ENCODE results near the gene INO80.

DNA sequence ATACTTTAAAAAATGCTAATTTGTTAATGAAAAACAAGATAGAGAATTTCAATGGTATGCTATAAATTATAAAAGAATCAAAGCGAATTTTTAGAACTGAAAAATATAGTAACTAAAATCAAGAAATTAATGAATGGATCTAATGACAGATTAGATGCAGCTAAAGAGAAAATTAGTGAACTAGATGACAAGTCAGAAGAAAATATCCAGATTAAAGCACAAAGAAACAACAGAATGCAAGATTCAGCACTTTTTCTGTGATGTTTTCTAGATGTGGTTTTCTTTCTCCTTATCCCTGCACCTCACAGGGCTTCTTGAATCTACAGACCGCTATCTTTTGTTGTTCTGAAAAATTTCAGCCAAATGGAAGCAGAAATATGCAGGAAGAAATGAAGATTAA is 54.4 kb downstream of the INO80 start:
- no peak for TF ChIP-seq POLR2AphosphoS5 (IDR thresholded peaks at IDR 0.05; ENCODE audit: low read depth, low read length)
- TF ChIP-seq, protein P1, sequence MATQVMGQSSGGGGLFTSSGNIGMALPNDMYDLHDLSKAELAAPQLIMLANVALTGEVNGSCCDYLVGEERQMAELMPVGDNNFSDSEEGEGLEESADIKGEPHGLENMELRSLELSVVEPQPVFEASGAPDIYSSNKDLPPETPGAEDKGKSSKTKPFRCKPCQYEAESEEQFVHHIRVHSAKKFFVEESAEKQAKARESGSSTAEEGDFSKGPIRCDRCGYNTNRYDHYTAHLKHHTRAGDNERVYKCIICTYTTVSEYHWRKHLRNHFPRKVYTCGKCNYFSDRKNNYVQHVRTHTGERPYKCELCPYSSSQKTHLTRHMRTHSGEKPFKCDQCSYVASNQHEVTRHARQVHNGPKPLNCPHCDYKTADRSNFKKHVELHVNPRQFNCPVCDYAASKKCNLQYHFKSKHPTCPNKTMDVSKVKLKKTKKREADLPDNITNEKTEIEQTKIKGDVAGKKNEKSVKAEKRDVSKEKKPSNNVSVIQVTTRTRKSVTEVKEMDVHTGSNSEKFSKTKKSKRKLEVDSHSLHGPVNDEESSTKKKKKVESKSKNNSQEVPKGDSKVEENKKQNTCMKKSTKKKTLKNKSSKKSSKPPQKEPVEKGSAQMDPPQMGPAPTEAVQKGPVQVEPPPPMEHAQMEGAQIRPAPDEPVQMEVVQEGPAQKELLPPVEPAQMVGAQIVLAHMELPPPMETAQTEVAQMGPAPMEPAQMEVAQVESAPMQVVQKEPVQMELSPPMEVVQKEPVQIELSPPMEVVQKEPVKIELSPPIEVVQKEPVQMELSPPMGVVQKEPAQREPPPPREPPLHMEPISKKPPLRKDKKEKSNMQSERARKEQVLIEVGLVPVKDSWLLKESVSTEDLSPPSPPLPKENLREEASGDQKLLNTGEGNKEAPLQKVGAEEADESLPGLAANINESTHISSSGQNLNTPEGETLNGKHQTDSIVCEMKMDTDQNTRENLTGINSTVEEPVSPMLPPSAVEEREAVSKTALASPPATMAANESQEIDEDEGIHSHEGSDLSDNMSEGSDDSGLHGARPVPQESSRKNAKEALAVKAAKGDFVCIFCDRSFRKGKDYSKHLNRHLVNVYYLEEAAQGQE (IDR thresholded peaks at IDR 0.05; ENCODE audit: insufficient read depth in 1 of 2, low read depth in 2 of 2, low read length in 2 of 2): no peak

Measured in PFSK-1 (cell line).